Kidney (tissue), 14 donors: ENCODE measurements around the gene MAT2B. TPM values are rescaled to one million over a fixed set of nuclear protein-coding genes. Genes with fewer than 3 reads are reported as not detected.

ENCODE experiments used
- DNase-seq, 5 donors: peaks; one replicate each; pipeline ENCODE4 v3.0.0-alpha.2; 2013 to 2020
- FAIRE-seq: peaks from 2 replicates; lab custom pipeline; 2012; peaks lifted over from hg19 to GRCh38; lab: Jason Lieb, UNC
- H3K27ac ChIP-seq, 2 donors: one replicate each; pipeline ENCODE4 v1.7.0; 2013; ENCODE audit warnings: low read depth in 2 of 2, low read length in 2 of 2, inconsistent platforms in 1 of 2
- H3K27me3 ChIP-seq: one replicate; pipeline ENCODE4 v1.7.1; 2013; ENCODE audit warnings: low read length, inconsistent platforms; ENCODE audit not compliant: control insufficient read depth, insufficient read depth
- H3K36me3 ChIP-seq, 3 donors: one replicate each; pipeline versions ENCODE4 v1.7.0 to v1.7.1; 2013; ENCODE audit warnings: low read length in 3 of 3, control low read depth in 1 of 3, inconsistent platforms in 1 of 3; ENCODE audit not compliant: insufficient read depth in 3 of 3, control insufficient read depth in 2 of 3
- H3K4me1 ChIP-seq, 3 donors: one replicate each; pipeline versions ENCODE4 v1.7.0 to v1.7.1; 2013; ENCODE audit warnings: low read length in 3 of 3, inconsistent platforms in 1 of 3, low read depth in 1 of 3; ENCODE audit not compliant: control insufficient read depth in 2 of 3, insufficient read depth in 2 of 3
- H3K4me3 ChIP-seq, 3 donors: one replicate each; pipeline versions ENCODE4 v1.7.0 to v1.8.1; 2013; ENCODE audit warnings: low read length in 3 of 3, control low read depth in 1 of 3, inconsistent platforms in 1 of 3
- H3K9ac ChIP-seq, 3 donors: one replicate each; pipeline versions ENCODE4 v1.7.0 to v1.7.1; 2013; ENCODE audit warnings: low read length in 3 of 3, control low read depth in 1 of 3, inconsistent platforms in 1 of 3
- H3K9me3 ChIP-seq, 3 donors: one replicate each; pipeline versions ENCODE4 v1.7.0 to v1.7.1; 2013; ENCODE audit warnings: low read length in 3 of 3, control low read depth in 1 of 3, inconsistent platforms in 1 of 3; ENCODE audit not compliant: control insufficient read depth in 2 of 3, insufficient read depth in 1 of 3
- CTCF ChIP-seq: IDR thresholded peaks from 3 replicates; pipeline ENCODE4 v1.5.1; 2012; ENCODE audit warnings: mild to moderate bottlenecking, moderate library complexity, borderline replicate concordance; ENCODE audit not compliant: insufficient read depth; ENCODE audit errors: extremely low read depth
- intact Hi-C: fragments of 100-400 bp; cut with DNase I; formaldehyde crosslinking; loops from one replicate; pipeline ENCODE4 v1.11.1; 2022
- polyA plus RNA-seq: library from polyadenylated mRNA; stranded (reverse); fragments of 350-450 nt; fragmentation: Illumina TruSeq; extraction: RNeasy Lipid Tissue Mini Kit (QIAGEN cat#74804); gene quantifications from one replicate; pipeline ENCODE4 v1.2.3, GENCODE V29; 2014; ENCODE audit warnings: low read depth, low replicate concordance; ENCODE audit not compliant: insufficient read depth
- total RNA-seq: library from RNA; stranded (reverse); fragmentation: NEBNext Ultra II Directional; extraction: Animal tissue kit (Norgen Biotek cat#: 25700); gene quantifications from one replicate; pipeline ENCODE4 v1.2.1, GENCODE V29; 2021
- donor health status: control.
- donor health status: control.
- donor health status: control.
- donor health status: control.
- donor health status: control.
- donor health status: DM: yes; HTN: yes; CAD: no.
- donor health status: Normal renal cell carcinoma (clear cell type).

Gene MAT2B
- total and polyA plus RNA-seq, 2 donors from 2014 or later, result 80.9 to 84.4 TPM

- TF ChIP-seq CTCF, result no peak
- H3K27me3 ChIP-seq, result no peaks in the 10 kb centered on the region
- no peaks in the 10 kb centered on the region for H3K9me3 ChIP-seq
- peak overlapping the region in 1 of 2 donors; percentile 20 for H3K27ac ChIP-seq
- peaks cover 0 to 5% (median 4%) of the 10 kb centered on the region in 3 donors for H3K4me1 ChIP-seq
- peak in 1 of 5 donors; percentile 0 for DNase-seq
- no peaks in the 10 kb centered on the region for H3K36me3 ChIP-seq
- no peak overlapping the region for H3K9ac ChIP-seq
- intact Hi-C loops, result no loop called here
- FAIRE-seq, result no peak
- H3K4me3 ChIP-seq, result no peak overlapping the region
Measured at GRCh38 chr5:163489745-163490075, 15.7 kb upstream of the MAT2B start.

GRCh38 chr5:163496286-163496685 is 9.1 kb upstream of the MAT2B start:
- Histone ChIP-seq H3K4me3 (no peak overlapping the region), H3K9me3 (peaks cover 0 to 6% (median 0%) of the 10 kb centered on the region in 3 donors), H3K27me3 (no peaks in the 10 kb centered on the region), H3K9ac (no peak overlapping the region), H3K4me1 (peaks cover 0 to 4% (median 0%) of the 10 kb centered on the region in 3 donors), H3K27ac (no peak overlapping the region), H3K36me3 (no peaks in the 10 kb centered on the region)
- DNase-seq (no peak), FAIRE-seq (no peak)
- no peak for TF ChIP-seq CTCF
- intact Hi-C loops, result no loop called here

GRCh38 chr5:163497315-163497714 is 8.1 kb upstream of the MAT2B start:
- intact Hi-C loops, result no loop called here
- H3K9me3 ChIP-seq, result peaks cover 0 to 6% (median 0%) of the 10 kb centered on the region in 3 donors
- H3K27me3 ChIP-seq, result no peaks in the 10 kb centered on the region
- no peaks in the 10 kb centered on the region for H3K36me3 ChIP-seq
- no peaks in the 10 kb centered on the region for H3K4me1 ChIP-seq
- FAIRE-seq, result no peak
- no peak for DNase-seq
- H3K4me3 ChIP-seq, result no peak overlapping the region
- no peak overlapping the region for H3K9ac ChIP-seq
- H3K27ac ChIP-seq, result no peak overlapping the region
- no peak for TF ChIP-seq CTCF

- intact Hi-C loops, result no loop called here
- Histone ChIP-seq H3K27ac (no peak overlapping the region), H3K4me1 (no peaks in the 10 kb centered on the region), H3K9me3 (peaks cover 0 to 6% (median 0%) of the 10 kb centered on the region in 3 donors), H3K9ac (no peak overlapping the region), H3K4me3 (no peak overlapping the region), H3K27me3 (no peaks in the 10 kb centered on the region), H3K36me3 (no peaks in the 10 kb centered on the region)
- no peak for FAIRE-seq
- no peak for DNase-seq
- no peak for TF ChIP-seq CTCF
Measured at GRCh38 chr5:163498886-163499285, 6.5 kb upstream of the MAT2B start.
